ENCODE results near the gene ERC2. TPM values are rescaled to one million over a fixed set of nuclear protein-coding genes. Genes with fewer than 3 reads are reported as not detected.

Gene ERC2
- total RNA-seq, 2 donors from 2014 or later, result 16.1 to 22.8 TPM

- H3K9ac ChIP-seq (ENCODE audit: extremely low read depth, low read length, poor library complexity, severe bottlenecking), result no peak overlapping the region
- H3K4me1 ChIP-seq (ENCODE audit: control insufficient read depth, insufficient read depth, low read length), result no peaks in the 10 kb centered on the region
- no peaks in the 10 kb centered on the region for H3K27me3 ChIP-seq (ENCODE audit: control insufficient read depth, insufficient read depth, low read length, poor library complexity, severe bottlenecking)
- Mint-ChIP-seq H3K4me3 (no peak overlapping the region), H3K27ac (no peak overlapping the region), H3K27me3 (ENCODE audit: insufficient read depth) (no peaks in the 10 kb centered on the region), H3K36me3 (ENCODE audit: low read depth) (no peaks in the 10 kb centered on the region), H3K4me1 (no peaks in the 10 kb centered on the region), H3K9me3 (no peaks in the 10 kb centered on the region)
- H3K9me3 ChIP-seq (ENCODE audit: control insufficient read depth, low read length), result no peaks in the 10 kb centered on the region
- no peak overlapping the region for H3K27ac ChIP-seq (ENCODE audit: low read depth, low read length)
- H3K36me3 ChIP-seq (ENCODE audit: control insufficient read depth, insufficient read depth, low read length), result no peaks in the 10 kb centered on the region
- no peak for DNase-seq
- H3K4me3 ChIP-seq (ENCODE audit: low read length), result no peak overlapping the region
- TF ChIP-seq CTCF (conservative IDR thresholded peaks at IDR 0.05), result no peak
- 91 to 100% methylated on average over 2 to 3 of the region's 3 CpGs for WGBS, 2 experiments (ENCODE audit: insufficient coverage in 1 of 2, insufficient read length in 1 of 2)
Measured at GRCh38 chr3:55906896-55907295, 561.4 kb downstream of the ERC2 start.

GRCh38 chr3:55904716-55905115 lies 563.6 kb downstream of the ERC2 start:
- Mint-ChIP-seq H3K27me3 (ENCODE audit: insufficient read depth) (peaks cover 1% of the 10 kb centered on the region), H3K27ac (no peak overlapping the region), H3K36me3 (ENCODE audit: low read depth) (no peaks in the 10 kb centered on the region), H3K4me1 (no peaks in the 10 kb centered on the region), H3K9me3 (no peaks in the 10 kb centered on the region), H3K4me3 (no peak overlapping the region)
- no peak for TF ChIP-seq CTCF (conservative IDR thresholded peaks at IDR 0.05)
- 90 to 92% methylated on average over 5 to 6 of the region's 6 CpGs for WGBS, 2 experiments (ENCODE audit: insufficient coverage in 1 of 2, insufficient read length in 1 of 2)
- Histone ChIP-seq H3K36me3 (ENCODE audit: control insufficient read depth, insufficient read depth, low read length) (no peaks in the 10 kb centered on the region), H3K27me3 (ENCODE audit: control insufficient read depth, insufficient read depth, low read length, poor library complexity, severe bottlenecking) (no peaks in the 10 kb centered on the region), H3K9me3 (ENCODE audit: control insufficient read depth, low read length) (no peaks in the 10 kb centered on the region), H3K9ac (ENCODE audit: extremely low read depth, low read length, poor library complexity, severe bottlenecking) (no peak overlapping the region), H3K27ac (ENCODE audit: low read depth, low read length) (no peak overlapping the region), H3K4me3 (ENCODE audit: low read length) (no peak overlapping the region), H3K4me1 (ENCODE audit: control insufficient read depth, insufficient read depth, low read length) (no peaks in the 10 kb centered on the region)
- DNase-seq, result no peak

GRCh38 chr3:55903680-55904079 lies 564.6 kb downstream of the ERC2 start:
- Mint-ChIP-seq H3K27me3 (ENCODE audit: insufficient read depth) (peaks cover 1% of the 10 kb centered on the region), H3K36me3 (ENCODE audit: low read depth) (no peaks in the 10 kb centered on the region), H3K4me1 (no peaks in the 10 kb centered on the region), H3K4me3 (no peak overlapping the region), H3K27ac (no peak overlapping the region), H3K9me3 (no peaks in the 10 kb centered on the region)
- 90 to 96% methylated on average over 3 of the region's 3 CpGs for WGBS, 2 experiments (ENCODE audit: insufficient coverage in 1 of 2, insufficient read length in 1 of 2)
- no peaks in the 10 kb centered on the region for H3K4me1 ChIP-seq (ENCODE audit: control insufficient read depth, insufficient read depth, low read length)
- no peaks in the 10 kb centered on the region for H3K27me3 ChIP-seq (ENCODE audit: control insufficient read depth, insufficient read depth, low read length, poor library complexity, severe bottlenecking)
- no peaks in the 10 kb centered on the region for H3K36me3 ChIP-seq (ENCODE audit: control insufficient read depth, insufficient read depth, low read length)
- no peak overlapping the region for H3K9ac ChIP-seq (ENCODE audit: extremely low read depth, low read length, poor library complexity, severe bottlenecking)
- no peak overlapping the region for H3K27ac ChIP-seq (ENCODE audit: low read depth, low read length)
- H3K4me3 ChIP-seq (ENCODE audit: low read length), result no peak overlapping the region
- no peaks in the 10 kb centered on the region for H3K9me3 ChIP-seq (ENCODE audit: control insufficient read depth, low read length)
- no peak for DNase-seq
- TF ChIP-seq CTCF (conservative IDR thresholded peaks at IDR 0.05), result no peak
